SK-N-MC (cell line): ENCODE measurements around the gene XXYLT1.

ENCODE experiments used
- EZH2 ChIP-seq: fragments of 200-600 bp; sonication (generic); IDR thresholded peaks from one replicate; pipeline ENCODE4 v1.6.1; 2017; ENCODE audit warnings: antibody characterized with exemption
- POLR2AphosphoS5 ChIP-seq: IDR thresholded peaks from 2 replicates; pipeline ENCODE4 v1.6.1; 2012; ENCODE audit warnings: mild to moderate bottlenecking, low read depth, low read length, borderline replicate concordance

GRCh38 chr3:195041871-195042742 is 228.9 kb downstream of the XXYLT1 start:
- TF ChIP-seq EZH2 (no peak), POLR2AphosphoS5 (no peak)
